Naive thymus-derived CD4-positive, alpha-beta T cell (primary cell): ENCODE measurements around the gene PTPRC. TPM values are rescaled to one million over a fixed set of nuclear protein-coding genes. Genes with fewer than 3 reads are reported as not detected.

ENCODE experiments used
- ATAC-seq: fragments of 150-1000 bp; cut with Tn5 transposase; 2 replicates; pipeline ENCODE4 v1.10.0; 2021; ENCODE audit warnings: mild to moderate bottlenecking, moderate library complexity
- CTCF ChIA-PET: fragments of 350-600 bp; sonication (Branson Sonifier 250); formaldehyde crosslinking; loops from one replicate; lab custom pipeline; 2021; ENCODE audit warnings: antibody characterized with exemption; lab: Charles Lee
- POLR2A ChIA-PET: fragments of 350-600 bp; sonication (Branson Sonifier 250); formaldehyde crosslinking; loops from one replicate; lab custom pipeline; 2021; ENCODE audit warnings: antibody characterized with exemption, inconsistent platforms; lab: Charles Lee
- DNase-seq, 9 donors: peaks; one replicate each; pipeline versions ENCODE4 v3.0.0 to v3.0.0-alpha.2; 2020 to 2022; ENCODE audit warnings: mixed read lengths in 1 of 9
- H3K27ac ChIP-seq: one replicate; pipeline ENCODE4 v1.7.0; 2013; ENCODE audit warnings: mild to moderate bottlenecking, low read depth, low read length, moderate library complexity
- H3K27me3 ChIP-seq, 2 donors: one replicate each; pipeline ENCODE4 v1.7.0; 2013; ENCODE audit warnings: low read length in 2 of 2, mild to moderate bottlenecking in 2 of 2, moderate library complexity in 2 of 2; ENCODE audit not compliant: control insufficient read depth in 2 of 2, insufficient read depth in 2 of 2
- H3K36me3 ChIP-seq, 3 experiments: 1 replicate in 2 of 3; 2 replicates in 1 of 3; pipeline ENCODE4 v1.7.0; 2013; ENCODE audit warnings: low read length in 3 of 3, mild to moderate bottlenecking in 3 of 3, moderate library complexity in 1 of 3; ENCODE audit not compliant: insufficient read depth in 3 of 3, control insufficient read depth in 2 of 3
- H3K4me1 ChIP-seq, 2 donors: one replicate each; pipeline ENCODE4 v1.7.0; 2013; ENCODE audit warnings: low read length in 2 of 2, mild to moderate bottlenecking in 2 of 2, moderate library complexity in 1 of 2; ENCODE audit not compliant: control insufficient read depth in 2 of 2, insufficient read depth in 2 of 2
- H3K4me3 ChIP-seq: 2 replicates; pipeline ENCODE4 v1.7.0; 2013; ENCODE audit warnings: mild to moderate bottlenecking, low read length
- H3K9me3 ChIP-seq, 3 experiments: 1 replicate in 2 of 3; 2 replicates in 1 of 3; pipeline ENCODE4 v1.7.0; 2013; ENCODE audit warnings: low read length in 3 of 3; ENCODE audit not compliant: control insufficient read depth in 2 of 3
- H3K27ac Mint-ChIP-seq, 9 donors: one replicate each; pipeline ENCODE4 v1.8.0; 2020 to 2022; ENCODE audit warnings: mixed read lengths in 9 of 9, mild to moderate bottlenecking in 8 of 9, moderate library complexity in 5 of 9, inconsistent platforms in 2 of 9
- H3K27me3 Mint-ChIP-seq, 5 donors: one replicate each; pipeline ENCODE4 v1.8.0; 2021 to 2022; ENCODE audit warnings: mixed read lengths in 5 of 5, mild to moderate bottlenecking in 1 of 5
- H3K36me3 Mint-ChIP-seq, 5 donors: one replicate each; pipeline ENCODE4 v1.8.0; 2020 to 2022; ENCODE audit warnings: mixed read lengths in 5 of 5, mild to moderate bottlenecking in 3 of 5, inconsistent platforms in 1 of 5
- H3K4me1 Mint-ChIP-seq, 7 donors: one replicate each; pipeline ENCODE4 v1.8.0; 2020 to 2022; ENCODE audit warnings: mixed read lengths in 7 of 7, mild to moderate bottlenecking in 3 of 7, inconsistent platforms in 1 of 7
- H3K4me3 Mint-ChIP-seq, 10 donors: one replicate each; pipeline ENCODE4 v1.8.0; 2020 to 2022; ENCODE audit warnings: mild to moderate bottlenecking in 10 of 10, mixed read lengths in 10 of 10, moderate library complexity in 6 of 10, inconsistent platforms in 2 of 10
- H3K9me3 Mint-ChIP-seq, 11 donors: one replicate each; pipeline ENCODE4 v1.8.0; 2020 to 2022; ENCODE audit warnings: mixed read lengths in 11 of 11, mild to moderate bottlenecking in 4 of 11, inconsistent platforms in 1 of 11, moderate library complexity in 1 of 11
- intact Hi-C, 2 donors: fragments of 100-400 bp; cut with micrococcal nuclease; formaldehyde crosslinking; loops; one replicate each; pipeline ENCODE4 v1.15.1; 2023
- polyA plus RNA-seq, 2 donors: library from polyadenylated mRNA; unstranded; fragments of 300-500 nt; fragmentation: Illumina TruSeq; gene quantifications; one replicate each; pipeline ENCODE4 v1.2.3, GENCODE V29; 2021
- total RNA-seq, 6 experiments: library from RNA in 5 of 6; stranded (reverse) in 5 of 6; gene quantifications; 1 replicate in 5 of 6; 2 replicates in 1 of 6; pipeline ENCODE4 v1.2.3 and lab custom pipeline; 2021 to 2026

The PTPRC gene
- total and polyA plus RNA-seq, 7 experiments from 2014 or later: 739 to 1,286 (median 1,064) TPM

- intact Hi-C loops: loop anchor here in 1 of 2 donors (10.0 kb wide), 1 partner anchor 129 kb away; no protein-coding TSS in a partner anchor
- Histone ChIP-seq H3K36me3 (no peaks in the 10 kb centered on the region), H3K27me3 (no peaks in the 10 kb centered on the region), H3K27ac (no peak overlapping the region), H3K9me3 (no peaks in the 10 kb centered on the region), H3K4me3 (no peak overlapping the region), H3K4me1 (no peaks in the 10 kb centered on the region)
- CTCF ChIA-PET: interaction anchor here (1.0 kb wide), 1 partner anchor 338 kb away, joined by 3 read pairs; no protein-coding TSS in a partner anchor
- peaks cover 0 to 22% (median 6%) of the 10 kb centered on the region in 7 donors for H3K4me1 Mint-ChIP-seq
- peaks cover 0 to 2% (median 0%) of the 10 kb centered on the region in 5 donors for H3K36me3 Mint-ChIP-seq
- ATAC-seq (no peak), DNase-seq (no peak)
- H3K9me3 Mint-ChIP-seq: peaks cover 0 to 1% (median 0%) of the 10 kb centered on the region in 11 donors
- POLR2A ChIA-PET: no interaction called here
- no peak overlapping the region for H3K27ac Mint-ChIP-seq
- H3K27me3 Mint-ChIP-seq: no peaks in the 10 kb centered on the region
- H3K4me3 Mint-ChIP-seq: no peak overlapping the region
These were observed 136.8 kb downstream of the PTPRC start for GRCh38 chr1:198775606-198776005.

- peak; percentile 91 for ATAC-seq
- H3K27ac ChIP-seq: no peak overlapping the region
- H3K36me3 Mint-ChIP-seq: peaks cover 0 to 2% (median 0%) of the 10 kb centered on the region in 5 donors
- H3K9me3 ChIP-seq: no peaks in the 10 kb centered on the region
- H3K4me1 ChIP-seq: no peaks in the 10 kb centered on the region
- peaks cover 0 to 1% (median 0%) of the 10 kb centered on the region in 11 donors for H3K9me3 Mint-ChIP-seq
- peak overlapping the region in 1 of 10 donors; percentile 34 for H3K4me3 Mint-ChIP-seq
- POLR2A ChIA-PET: no interaction called here
- no peak for DNase-seq
- H3K4me3 ChIP-seq: no peak overlapping the region
- peak overlapping the region in 2 of 9 donors; percentile 23 to 43 for H3K27ac Mint-ChIP-seq
- peaks cover 0 to 22% (median 6%) of the 10 kb centered on the region in 7 donors for H3K4me1 Mint-ChIP-seq
- H3K27me3 ChIP-seq: no peaks in the 10 kb centered on the region
- CTCF ChIA-PET: no interaction called here
- intact Hi-C loops: loop anchor here in 1 of 2 donors (10.0 kb wide), 1 partner anchor 128 kb away; no protein-coding TSS in a partner anchor
- no peaks in the 10 kb centered on the region for H3K36me3 ChIP-seq
- no peaks in the 10 kb centered on the region for H3K27me3 Mint-ChIP-seq
These were observed 137.8 kb downstream of the PTPRC start for GRCh38 chr1:198776602-198777029.

GRCh38 chr1:198778049-198778448, 139.2 kb downstream of the PTPRC start:
- peaks cover 0 to 2% (median 0%) of the 10 kb centered on the region in 11 donors for H3K9me3 Mint-ChIP-seq
- H3K27me3 Mint-ChIP-seq: no peaks in the 10 kb centered on the region
- no peak overlapping the region for H3K27ac Mint-ChIP-seq
- Histone ChIP-seq H3K4me3 (no peak overlapping the region), H3K9me3 (no peaks in the 10 kb centered on the region), H3K27ac (no peak overlapping the region), H3K4me1 (no peaks in the 10 kb centered on the region), H3K27me3 (no peaks in the 10 kb centered on the region), H3K36me3 (no peaks in the 10 kb centered on the region)
- DNase-seq (no peak), ATAC-seq (no peak)
- ChIA-PET POLR2A (no interaction called here), CTCF (no interaction called here)
- intact Hi-C loops: loop anchor here in 1 of 2 donors (10.0 kb wide), 1 partner anchor 127 kb away; no protein-coding TSS in a partner anchor
- no peak overlapping the region for H3K4me3 Mint-ChIP-seq
- peaks cover 0 to 18% (median 4%) of the 10 kb centered on the region in 7 donors for H3K4me1 Mint-ChIP-seq
- peaks cover 0 to 4% (median 0%) of the 10 kb centered on the region in 5 donors for H3K36me3 Mint-ChIP-seq

GRCh38 chr1:198780376-198780775, 141.5 kb downstream of the PTPRC start:
- intact Hi-C loops: no loop called here
- no peak for DNase-seq
- Mint-ChIP-seq H3K27me3 (no peaks in the 10 kb centered on the region), H3K9me3 (peaks cover 0 to 2% (median 0%) of the 10 kb centered on the region in 11 donors), H3K36me3 (peaks cover 0 to 4% (median 0%) of the 10 kb centered on the region in 5 donors), H3K4me3 (no peak overlapping the region), H3K4me1 (peaks cover 0 to 15% (median 4%) of the 10 kb centered on the region in 7 donors), H3K27ac (no peak overlapping the region)
- Histone ChIP-seq H3K36me3 (no peaks in the 10 kb centered on the region), H3K4me3 (no peak overlapping the region), H3K9me3 (no peaks in the 10 kb centered on the region), H3K27ac (no peak overlapping the region), H3K4me1 (no peaks in the 10 kb centered on the region), H3K27me3 (no peaks in the 10 kb centered on the region)
- CTCF ChIA-PET: no interaction called here
- POLR2A ChIA-PET: no interaction called here
- no peak for ATAC-seq

GRCh38 chr1:198788561-198789064, 149.8 kb downstream of the PTPRC start:
- intact Hi-C loops: no loop called here
- H3K4me1 Mint-ChIP-seq: peaks cover 0 to 18% (median 0%) of the 10 kb centered on the region in 7 donors
- ATAC-seq (peak; percentile 95), DNase-seq (no peak)
- no peaks in the 10 kb centered on the region for H3K9me3 ChIP-seq
- ChIA-PET CTCF (interaction anchor here (0.5 to 1.3 kb wide), 2 partner anchors 324 to 331 kb away, joined by 3 read pairs; no protein-coding TSS in a partner anchor), POLR2A (interaction anchor here (0.6 kb wide), 1 partner anchor 80 kb away, joined by 4 read pairs; no protein-coding TSS in a partner anchor)
- H3K27ac ChIP-seq: no peak overlapping the region
- H3K4me3 Mint-ChIP-seq: no peak overlapping the region
- no peak overlapping the region for H3K4me3 ChIP-seq
- H3K36me3 ChIP-seq: no peaks in the 10 kb centered on the region
- peaks cover 0 to 6% (median 0%) of the 10 kb centered on the region in 5 donors for H3K36me3 Mint-ChIP-seq
- no peaks in the 10 kb centered on the region for H3K27me3 Mint-ChIP-seq
- peaks cover 0 to 9% of the 10 kb centered on the region in 2 donors for H3K4me1 ChIP-seq
- H3K27me3 ChIP-seq: no peaks in the 10 kb centered on the region
- H3K27ac Mint-ChIP-seq: peak overlapping the region in 2 of 9 donors; percentile 23 to 31
- peaks cover 0 to 8% (median 0%) of the 10 kb centered on the region in 11 donors for H3K9me3 Mint-ChIP-seq

- Histone ChIP-seq H3K27me3 (no peaks in the 10 kb centered on the region), H3K9me3 (peaks cover 0 to 9% (median 0%) of the 10 kb centered on the region in 3 experiments), H3K4me1 (peaks cover 0 to 3% of the 10 kb centered on the region in 2 donors), H3K36me3 (no peaks in the 10 kb centered on the region), H3K27ac (no peak overlapping the region), H3K4me3 (no peak overlapping the region)
- H3K4me1 Mint-ChIP-seq: peaks cover 0 to 13% (median 0%) of the 10 kb centered on the region in 7 donors
- POLR2A ChIA-PET: no interaction called here
- peaks cover 0 to 2% (median 0%) of the 10 kb centered on the region in 5 donors for H3K27me3 Mint-ChIP-seq
- no peak overlapping the region for H3K27ac Mint-ChIP-seq
- no peak for DNase-seq
- CTCF ChIA-PET: no interaction called here
- no peak for ATAC-seq
- H3K9me3 Mint-ChIP-seq: peaks cover 7 to 29% (median 16%) of the 10 kb centered on the region in 11 donors
- peaks cover 8 to 24% (median 9%) of the 10 kb centered on the region in 5 donors for H3K36me3 Mint-ChIP-seq
- intact Hi-C loops: no loop called here
- no peak overlapping the region for H3K4me3 Mint-ChIP-seq
These were observed 154.9 kb downstream of the PTPRC start for GRCh38 chr1:198793714-198794113.
